ENCODE results near the gene MEX3A. TPM values are rescaled to one million over a fixed set of nuclear protein-coding genes. Genes with fewer than 3 reads are reported as not detected.

Gene MEX3A
- total RNA-seq, 1 experiment from 2014 or later: 6.1 TPM

DNA sequence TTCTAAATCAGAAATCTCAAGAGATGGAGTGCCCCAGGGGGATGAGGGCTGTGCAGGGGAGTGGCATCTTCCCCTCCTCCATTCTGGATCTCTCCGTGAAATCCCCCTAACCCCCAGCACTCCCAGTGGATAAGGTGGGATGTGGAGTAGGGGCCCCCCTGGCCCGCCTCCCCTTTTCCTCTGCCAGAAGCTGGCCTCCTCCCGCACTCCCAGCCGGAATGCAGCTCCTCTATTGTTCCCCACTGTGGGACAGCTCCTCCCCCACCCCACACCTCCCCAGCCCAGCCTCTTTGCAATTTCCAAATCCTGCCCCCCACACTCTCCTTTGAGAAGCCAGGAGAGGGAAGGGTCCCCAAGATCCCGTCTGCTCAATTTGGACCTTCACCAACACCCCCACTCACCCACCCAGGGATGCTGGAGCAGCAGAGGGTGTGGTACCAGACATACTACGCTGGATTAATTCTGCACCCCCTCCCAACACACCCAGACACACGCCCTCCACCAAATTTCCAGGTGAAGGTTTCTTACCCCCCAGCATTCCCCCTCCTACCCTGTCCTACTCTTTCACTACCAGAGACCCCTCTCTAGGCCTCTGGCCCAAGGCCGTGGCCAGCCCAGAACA lies 1.9 kb downstream of the MEX3A start:
- Histone ChIP-seq H3K4me1 (ENCODE audit: control insufficient read depth in 1 of 2, insufficient read depth in 2 of 2, low read length in 2 of 2) (peaks cover 0 to 24% of the 10 kb centered on the region in 2 experiments; a peak in 3 of 4 replicates), H4K20me1 (ENCODE audit: insufficient read depth) (no peaks in the 10 kb centered on the region), H3K4me3 (replicated peaks in 1 of 2; ENCODE audit: low read depth in 1 of 2, low read length in 2 of 2) (no peak overlapping the region), H3K27ac (ENCODE audit: low read depth, low read length) (no peak overlapping the region), H3K9ac (ENCODE audit: low read length) (no peak overlapping the region), H3K36me3 (ENCODE audit: control insufficient read depth in 1 of 2, insufficient read depth in 2 of 2, low read length in 2 of 2) (no peaks in the 10 kb centered on the region; a peak in 1 of 4 replicates), H3K4me2 (ENCODE audit: low read length) (no peak overlapping the region), H3K9me3 (ENCODE audit: control insufficient read depth in 1 of 2, insufficient read depth in 1 of 2, low read depth in 1 of 2, low read length in 2 of 2) (no peaks in the 10 kb centered on the region), H3K79me2 (ENCODE audit: insufficient read depth, low read length) (no peaks in the 10 kb centered on the region), H3K27me3 (ENCODE audit: insufficient read depth, low read length) (no peaks in the 10 kb centered on the region), H2AFZ (ENCODE audit: low read depth, low read length, poor library complexity, severe bottlenecking) (no peak overlapping the region), H3K9me2 (ENCODE audit: insufficient read depth) (no peaks in the 10 kb centered on the region)
- ATAC-seq (no peak), DNase-seq (ENCODE audit: low read depth, low spot score) (no peak)
- BruUV-seq (replicated peaks): no TSS peak
- ChIA-PET CTCF (no interaction called here), POLR2A (no interaction called here), RAD21 (ENCODE audit: low non-redundant PET in 1 of 2, low total read pairs in 2 of 2, uncharacterized antibody in 2 of 2, unreplicated experiment in 2 of 2) (no interaction called here)
- TF ChIP-seq, protein P1, sequence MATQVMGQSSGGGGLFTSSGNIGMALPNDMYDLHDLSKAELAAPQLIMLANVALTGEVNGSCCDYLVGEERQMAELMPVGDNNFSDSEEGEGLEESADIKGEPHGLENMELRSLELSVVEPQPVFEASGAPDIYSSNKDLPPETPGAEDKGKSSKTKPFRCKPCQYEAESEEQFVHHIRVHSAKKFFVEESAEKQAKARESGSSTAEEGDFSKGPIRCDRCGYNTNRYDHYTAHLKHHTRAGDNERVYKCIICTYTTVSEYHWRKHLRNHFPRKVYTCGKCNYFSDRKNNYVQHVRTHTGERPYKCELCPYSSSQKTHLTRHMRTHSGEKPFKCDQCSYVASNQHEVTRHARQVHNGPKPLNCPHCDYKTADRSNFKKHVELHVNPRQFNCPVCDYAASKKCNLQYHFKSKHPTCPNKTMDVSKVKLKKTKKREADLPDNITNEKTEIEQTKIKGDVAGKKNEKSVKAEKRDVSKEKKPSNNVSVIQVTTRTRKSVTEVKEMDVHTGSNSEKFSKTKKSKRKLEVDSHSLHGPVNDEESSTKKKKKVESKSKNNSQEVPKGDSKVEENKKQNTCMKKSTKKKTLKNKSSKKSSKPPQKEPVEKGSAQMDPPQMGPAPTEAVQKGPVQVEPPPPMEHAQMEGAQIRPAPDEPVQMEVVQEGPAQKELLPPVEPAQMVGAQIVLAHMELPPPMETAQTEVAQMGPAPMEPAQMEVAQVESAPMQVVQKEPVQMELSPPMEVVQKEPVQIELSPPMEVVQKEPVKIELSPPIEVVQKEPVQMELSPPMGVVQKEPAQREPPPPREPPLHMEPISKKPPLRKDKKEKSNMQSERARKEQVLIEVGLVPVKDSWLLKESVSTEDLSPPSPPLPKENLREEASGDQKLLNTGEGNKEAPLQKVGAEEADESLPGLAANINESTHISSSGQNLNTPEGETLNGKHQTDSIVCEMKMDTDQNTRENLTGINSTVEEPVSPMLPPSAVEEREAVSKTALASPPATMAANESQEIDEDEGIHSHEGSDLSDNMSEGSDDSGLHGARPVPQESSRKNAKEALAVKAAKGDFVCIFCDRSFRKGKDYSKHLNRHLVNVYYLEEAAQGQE (IDR thresholded peaks at IDR 0.05; ENCODE audit: low read depth): no peak
- TF ChIP-seq EZH2phosphoT487 (IDR thresholded peaks at IDR 0.05; ENCODE audit: borderline replicate concordance) (no peak), EZH2 (IDR thresholded peaks at IDR 0.05) (no peak), FOSL1 (IDR thresholded peaks at IDR 0.05; ENCODE audit: low read depth) (no peak), YY1 (IDR thresholded peaks at IDR 0.05; ENCODE audit: extremely low read depth, insufficient replicate concordance, low read depth, low read length) (no peak), CBX3 (IDR thresholded peaks at IDR 0.05; ENCODE audit: low read depth) (no peak), ELF1 (IDR thresholded peaks at IDR 0.05; ENCODE audit: borderline replicate concordance, low read depth) (no peak), EGR1 (IDR thresholded peaks at IDR 0.05; ENCODE audit: low read depth) (no peak), SRF (IDR thresholded peaks at IDR 0.05; ENCODE audit: low read depth) (no peak), RAD21 (IDR thresholded peaks at IDR 0.05; ENCODE audit: low read depth) (no peak), POLR2A (IDR thresholded peaks at IDR 0.05; ENCODE audit: borderline replicate concordance, extremely low read depth, insufficient read depth, insufficient read length) (no peak), SP1 (IDR thresholded peaks at IDR 0.05; ENCODE audit: low read depth) (no peak), POLR2AphosphoS5 (IDR thresholded peaks at IDR 0.05; ENCODE audit: low read depth, low read length) (no peak), CEBPB (IDR thresholded peaks at IDR 0.05; ENCODE audit: low read depth) (no peak)
- TF ChIP-seq, protein P2, sequence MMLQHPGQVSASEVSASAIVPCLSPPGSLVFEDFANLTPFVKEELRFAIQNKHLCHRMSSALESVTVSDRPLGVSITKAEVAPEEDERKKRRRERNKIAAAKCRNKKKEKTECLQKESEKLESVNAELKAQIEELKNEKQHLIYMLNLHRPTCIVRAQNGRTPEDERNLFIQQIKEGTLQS (IDR thresholded peaks at IDR 0.05): no peak
- TF ChIP-seq, protein P3, sequence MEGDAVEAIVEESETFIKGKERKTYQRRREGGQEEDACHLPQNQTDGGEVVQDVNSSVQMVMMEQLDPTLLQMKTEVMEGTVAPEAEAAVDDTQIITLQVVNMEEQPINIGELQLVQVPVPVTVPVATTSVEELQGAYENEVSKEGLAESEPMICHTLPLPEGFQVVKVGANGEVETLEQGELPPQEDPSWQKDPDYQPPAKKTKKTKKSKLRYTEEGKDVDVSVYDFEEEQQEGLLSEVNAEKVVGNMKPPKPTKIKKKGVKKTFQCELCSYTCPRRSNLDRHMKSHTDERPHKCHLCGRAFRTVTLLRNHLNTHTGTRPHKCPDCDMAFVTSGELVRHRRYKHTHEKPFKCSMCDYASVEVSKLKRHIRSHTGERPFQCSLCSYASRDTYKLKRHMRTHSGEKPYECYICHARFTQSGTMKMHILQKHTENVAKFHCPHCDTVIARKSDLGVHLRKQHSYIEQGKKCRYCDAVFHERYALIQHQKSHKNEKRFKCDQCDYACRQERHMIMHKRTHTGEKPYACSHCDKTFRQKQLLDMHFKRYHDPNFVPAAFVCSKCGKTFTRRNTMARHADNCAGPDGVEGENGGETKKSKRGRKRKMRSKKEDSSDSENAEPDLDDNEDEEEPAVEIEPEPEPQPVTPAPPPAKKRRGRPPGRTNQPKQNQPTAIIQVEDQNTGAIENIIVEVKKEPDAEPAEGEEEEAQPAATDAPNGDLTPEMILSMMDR (IDR thresholded peaks at IDR 0.05 in 2 of 3, conservative IDR thresholded peaks at IDR 0.05 in 1 of 3; ENCODE audit: borderline replicate concordance in 1 of 3, insufficient read depth in 1 of 3, low read depth in 2 of 3, low read length in 2 of 3): no peak
- TF ChIP-seq, protein P4, sequence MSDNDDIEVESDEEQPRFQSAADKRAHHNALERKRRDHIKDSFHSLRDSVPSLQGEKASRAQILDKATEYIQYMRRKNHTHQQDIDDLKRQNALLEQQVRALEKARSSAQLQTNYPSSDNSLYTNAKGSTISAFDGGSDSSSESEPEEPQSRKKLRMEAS (IDR thresholded peaks at IDR 0.05): no peak
- TF ChIP-seq, protein P5, sequence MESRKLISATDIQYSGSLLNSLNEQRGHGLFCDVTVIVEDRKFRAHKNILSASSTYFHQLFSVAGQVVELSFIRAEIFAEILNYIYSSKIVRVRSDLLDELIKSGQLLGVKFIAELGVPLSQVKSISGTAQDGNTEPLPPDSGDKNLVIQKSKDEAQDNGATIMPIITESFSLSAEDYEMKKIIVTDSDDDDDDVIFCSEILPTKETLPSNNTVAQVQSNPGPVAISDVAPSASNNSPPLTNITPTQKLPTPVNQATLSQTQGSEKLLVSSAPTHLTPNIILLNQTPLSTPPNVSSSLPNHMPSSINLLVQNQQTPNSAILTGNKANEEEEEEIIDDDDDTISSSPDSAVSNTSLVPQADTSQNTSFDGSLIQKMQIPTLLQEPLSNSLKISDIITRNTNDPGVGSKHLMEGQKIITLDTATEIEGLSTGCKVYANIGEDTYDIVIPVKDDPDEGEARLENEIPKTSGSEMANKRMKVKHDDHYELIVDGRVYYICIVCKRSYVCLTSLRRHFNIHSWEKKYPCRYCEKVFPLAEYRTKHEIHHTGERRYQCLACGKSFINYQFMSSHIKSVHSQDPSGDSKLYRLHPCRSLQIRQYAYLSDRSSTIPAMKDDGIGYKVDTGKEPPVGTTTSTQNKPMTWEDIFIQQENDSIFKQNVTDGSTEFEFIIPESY (IDR thresholded peaks at IDR 0.05; ENCODE audit: extremely low read depth, insufficient replicate concordance, low read length): no peak
- intact Hi-C loops (cut with micrococcal nuclease): no loop called here
